Tibial artery (tissue), 4 donors: ENCODE data around the gene POLR2C.

ENCODE experiments used
- DNase-seq, 2 donors: peaks; one replicate each; pipeline ENCODE4 v3.0.0-alpha.2; 2019
- H3K27ac ChIP-seq, 2 donors: fragments of 200-600 bp; sonication (generic) in 1 of 2; 1 replicate in 1 of 2; 2 replicates in 1 of 2; pipeline ENCODE4 v1.5.1; 2018 to 2019; ENCODE audit warnings: mild to moderate bottlenecking in 1 of 2
- H3K27me3 ChIP-seq, 2 donors: fragments of 200-600 bp; sonication (generic) in 1 of 2; one replicate each; pipeline versions ENCODE4 v1.5.1 to v1.6.0; 2016 to 2019
- H3K36me3 ChIP-seq, 3 donors: fragments of 200-600 bp; sonication (generic) in 2 of 3; one replicate each; pipeline ENCODE4 v1.5.1; 2016 to 2019; ENCODE audit warnings: mild to moderate bottlenecking in 2 of 3
- H3K4me1 ChIP-seq, 4 donors: fragments of 200-600 bp; sonication (generic) in 2 of 4; 1 replicate in 3 of 4; 2 replicates in 1 of 4; pipeline ENCODE4 v1.5.1; 2016 to 2019
- H3K4me3 ChIP-seq, 2 donors: fragments of 200-600 bp; sonication (generic) in 1 of 2; 1 replicate in 1 of 2; 2 replicates in 1 of 2; pipeline ENCODE4 v1.5.1; 2018 to 2019; ENCODE audit warnings: mild to moderate bottlenecking in 2 of 2
- H3K9me3 ChIP-seq, 3 donors: fragments of 200-600 bp; sonication (generic) in 1 of 3; one replicate each; pipeline ENCODE4 v1.5.1; 2016 to 2019
- CTCF ChIP-seq, 2 experiments: fragments of 200-600 bp in 1 of 2; fragments of 450-650 bp in 1 of 2; IDR thresholded peaks; one replicate each; pipeline ENCODE4 v1.5.1; 2017 to 2019; ENCODE audit warnings: antibody characterized with exemption in 2 of 2, mild to moderate bottlenecking in 1 of 2, moderate library complexity in 1 of 2
- intact Hi-C: fragments of 100-400 bp; cut with DNase I; formaldehyde crosslinking; loops from one replicate; pipeline ENCODE4 v1.15.0; 2023; ENCODE audit warnings: low total_unique reads

The POLR2C gene

GRCh38 chr16:57422026-57422944 is 40.2 kb upstream of the POLR2C start:
- H3K27ac ChIP-seq, result peak overlapping the region; percentile 8 to 31
- intact Hi-C loops, result loop anchor here (5.0 to 10.0 kb wide), 2 partner anchors 237 to 330 kb away; partner anchors contain the start of genes CPNE2, PSME3IP1 and RSPRY1
- peak; percentile 65 to 81 for DNase-seq
- peaks cover 0 to 15% (median 3%) of the 10 kb centered on the region in 3 donors for H3K36me3 ChIP-seq
- no peaks in the 10 kb centered on the region for H3K27me3 ChIP-seq
- H3K4me3 ChIP-seq, result no peak overlapping the region
- peak; percentile 75 to 78 for TF ChIP-seq CTCF (IDR thresholded peaks at IDR 0.05)
- peaks cover 7 to 38% (median 22%) of the 10 kb centered on the region in 4 donors for H3K4me1 ChIP-seq
- no peaks in the 10 kb centered on the region for H3K9me3 ChIP-seq

GRCh38 chr16:57423152-57423551 is 39.3 kb upstream of the POLR2C start:
- no peak for TF ChIP-seq CTCF (IDR thresholded peaks at IDR 0.05)
- intact Hi-C loops, result loop anchor here (5.0 to 10.0 kb wide), 2 partner anchors 238 to 331 kb away; partner anchors contain the start of genes CPNE2, PSME3IP1 and RSPRY1
- Histone ChIP-seq H3K27ac (peak overlapping the region in 1 of 2 donors; percentile 21), H3K4me3 (no peak overlapping the region), H3K4me1 (peaks cover 7 to 31% (median 18%) of the 10 kb centered on the region in 4 donors), H3K27me3 (no peaks in the 10 kb centered on the region), H3K36me3 (peaks cover 1 to 23% (median 11%) of the 10 kb centered on the region in 3 donors), H3K9me3 (no peaks in the 10 kb centered on the region)
- no peak for DNase-seq

GRCh38 chr16:57424583-57424982 is 37.9 kb upstream of the POLR2C start:
- Histone ChIP-seq H3K27ac (no peak overlapping the region), H3K4me1 (peaks cover 0 to 17% (median 7%) of the 10 kb centered on the region in 4 donors), H3K27me3 (no peaks in the 10 kb centered on the region), H3K4me3 (no peak overlapping the region), H3K36me3 (peaks cover 12 to 38% (median 22%) of the 10 kb centered on the region in 3 donors), H3K9me3 (no peaks in the 10 kb centered on the region)
- intact Hi-C loops, result loop anchor here (5.0 to 10.0 kb wide), 2 partner anchors 240 to 332 kb away; partner anchors contain the start of genes CPNE2, PSME3IP1 and RSPRY1
- no peak for DNase-seq
- TF ChIP-seq CTCF (IDR thresholded peaks at IDR 0.05), result no peak

GRCh38 chr16:57426356-57426755 is 36.1 kb upstream of the POLR2C start:
- TF ChIP-seq CTCF (IDR thresholded peaks at IDR 0.05), result no peak

GRCh38 chr16:57427307-57427706 is 35.2 kb upstream of the POLR2C start:
- Histone ChIP-seq H3K4me3 (no peak overlapping the region), H3K4me1 (peaks cover 0 to 13% (median 4%) of the 10 kb centered on the region in 4 donors), H3K27me3 (no peaks in the 10 kb centered on the region), H3K9me3 (no peaks in the 10 kb centered on the region), H3K36me3 (peaks cover 36 to 65% (median 49%) of the 10 kb centered on the region in 3 donors), H3K27ac (no peak overlapping the region)
- intact Hi-C loops, result loop anchor here (10.0 kb wide), 1 partner anchor 243 kb away; the partner anchor contains the start of genes PSME3IP1 and RSPRY1
- TF ChIP-seq CTCF (IDR thresholded peaks at IDR 0.05), result no peak
- DNase-seq, result no peak

More at GRCh38 chr16:57426356-57426755, 36.1 kb upstream of the POLR2C start:
- Histone ChIP-seq H3K27me3 (no peaks in the 10 kb centered on the region), H3K4me3 (no peak overlapping the region), H3K27ac (no peak overlapping the region), H3K9me3 (no peaks in the 10 kb centered on the region), H3K4me1 (peaks cover 0 to 17% (median 7%) of the 10 kb centered on the region in 4 donors), H3K36me3 (peaks cover 27 to 55% (median 40%) of the 10 kb centered on the region in 3 donors)
- no peak for DNase-seq
- intact Hi-C loops, result loop anchor here (10.0 kb wide), 1 partner anchor 242 kb away; the partner anchor contains the start of genes PSME3IP1 and RSPRY1
